Endothelial cell of umbilical vein (primary cell): ENCODE data around the gene GUCA2B.

ENCODE experiments used
- CTCF ChIP-seq, 2 donors: IDR thresholded peaks; 1 replicate in 1 of 2; 2 replicates in 1 of 2; pipeline ENCODE4 v1.5.1; 2011; ENCODE audit warnings: low read length in 2 of 2, mild to moderate bottlenecking in 2 of 2, moderate library complexity in 2 of 2, control low read depth in 1 of 2, inconsistent platforms in 1 of 2, low read depth in 1 of 2; ENCODE audit not compliant: insufficient read depth in 1 of 2; ENCODE audit errors: extremely low read depth in 1 of 2
- EZH2 ChIP-seq: IDR thresholded peaks from 2 replicates; pipeline ENCODE4 v1.6.1; 2012; ENCODE audit warnings: borderline replicate concordance, low read depth, mild to moderate bottlenecking, moderate library complexity, low read length, inconsistent platforms; ENCODE audit not compliant: severe bottlenecking
- JUN ChIP-seq: IDR thresholded peaks from 2 replicates; pipeline ENCODE4 v1.6.1; 2011; ENCODE audit warnings: borderline replicate concordance, low read depth; ENCODE audit not compliant: insufficient read length, insufficient read depth
- MYC ChIP-seq: IDR thresholded peaks from one replicate; pipeline ENCODE4 v1.6.1; 2011; ENCODE audit warnings: mild to moderate bottlenecking, low read depth, low read length
- POLR2A ChIP-seq: IDR thresholded peaks from 2 replicates; pipeline ENCODE4 v1.6.1; 2012; ENCODE audit warnings: low read depth, mild to moderate bottlenecking, control low read depth, low read length
- POLR2AphosphoS5 ChIP-seq: IDR thresholded peaks from 2 replicates; pipeline ENCODE4 v1.6.1; 2012; ENCODE audit warnings: low read depth, mild to moderate bottlenecking, control low read depth, low read length, moderate library complexity; ENCODE audit not compliant: insufficient read depth
- TF ChIP-seq, protein P1 (sequence below): IDR thresholded peaks from 2 replicates; pipeline ENCODE4 v1.6.1; 2011; ENCODE audit not compliant: insufficient read depth, insufficient read length

DNA sequence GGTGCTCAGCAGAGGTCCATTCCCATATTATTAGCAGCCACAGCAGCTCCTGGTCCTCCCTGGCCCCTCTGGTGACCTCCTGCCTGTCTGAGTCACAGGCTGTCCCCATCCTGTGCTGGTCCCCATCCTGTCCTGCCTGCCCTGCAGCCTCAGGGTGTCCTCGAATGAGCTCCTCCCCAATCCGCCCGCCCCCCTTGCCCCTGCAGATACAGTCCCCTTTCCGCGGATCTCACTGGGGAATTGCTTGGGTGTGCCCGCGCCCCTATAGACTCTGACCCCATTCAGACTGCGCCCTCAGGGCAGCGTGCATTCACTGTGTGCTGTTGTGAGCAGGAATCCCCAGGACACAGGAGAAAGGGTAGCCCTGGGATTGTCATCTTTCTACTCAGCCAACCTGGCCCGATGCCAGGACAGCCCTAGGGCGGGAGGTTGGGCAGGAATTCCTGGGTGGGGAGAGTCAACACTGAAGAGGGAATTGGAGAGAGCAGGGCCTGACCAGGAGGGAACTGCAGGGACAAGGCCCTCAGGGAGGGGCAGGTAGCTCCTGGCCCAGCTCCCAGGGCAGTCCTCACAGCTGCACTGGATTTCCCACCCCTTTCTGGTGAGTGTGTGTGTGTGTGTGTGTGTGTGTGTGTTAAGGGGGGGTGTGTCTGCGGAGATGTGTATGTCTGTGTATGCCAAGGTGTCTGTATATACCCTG is 12.5 kb downstream of the GUCA2B start:
- TF ChIP-seq POLR2AphosphoS5 (no peak), CTCF (IDR thresholded peaks at IDR 0.05; ENCODE audit: extremely low read depth in 1 of 2, insufficient read depth in 1 of 2, low read depth in 1 of 2, low read length in 2 of 2) (no peak), EZH2 (no peak), POLR2A (no peak), JUN (no peak), MYC (no peak)
- TF ChIP-seq, protein P1, sequence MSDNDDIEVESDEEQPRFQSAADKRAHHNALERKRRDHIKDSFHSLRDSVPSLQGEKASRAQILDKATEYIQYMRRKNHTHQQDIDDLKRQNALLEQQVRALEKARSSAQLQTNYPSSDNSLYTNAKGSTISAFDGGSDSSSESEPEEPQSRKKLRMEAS, result no peak
